ENCODE results near the gene PNLIPRP2.

- TF ChIP-seq CTCF (IDR thresholded peaks at IDR 0.05), result no peak
- no peak for TF ChIP-seq POLR2A (IDR thresholded peaks at IDR 0.05)
- no peak for TF ChIP-seq EP300 (IDR thresholded peaks at IDR 0.05)
- TF ChIP-seq POLR2AphosphoS5 (IDR thresholded peaks at IDR 0.05), result no peak
Measured at GRCh38 chr10:116657863-116658551, 37.3 kb downstream of the PNLIPRP2 start.
